Stimulated activated naive CD8-positive, alpha-beta T cell treated with anti-CD3 and anti-CD28 coated beads, Interleukin-15, Interleukin-2, amounts not matched to agents 100 U/mL and 50 U/mL, for 24 hours (primary cell): ENCODE data around the gene MAP3K7.
A peak's percentile ranks its signal among the peaks of the same experiment; 100 is the strongest.

Source experiments
- ATAC-seq: fragments of 150-1000 bp; cut with Tn5 transposase; one replicate; pipeline ENCODE4 v1.10.0; 2021
- DNase-seq: peaks from one replicate; pipeline ENCODE4 v3.0.0; 2021

Gene MAP3K7

GRCh38 chr6:90586836-90587638, at the start of gene MAP3K7:
MAP3K7 (minus strand) TSS chr6:90587072; CDS start chr6:90586883, 189 bp downstream.
- DNase-seq = peak; percentile 94
- ATAC-seq = peak; percentile 87

DNA sequence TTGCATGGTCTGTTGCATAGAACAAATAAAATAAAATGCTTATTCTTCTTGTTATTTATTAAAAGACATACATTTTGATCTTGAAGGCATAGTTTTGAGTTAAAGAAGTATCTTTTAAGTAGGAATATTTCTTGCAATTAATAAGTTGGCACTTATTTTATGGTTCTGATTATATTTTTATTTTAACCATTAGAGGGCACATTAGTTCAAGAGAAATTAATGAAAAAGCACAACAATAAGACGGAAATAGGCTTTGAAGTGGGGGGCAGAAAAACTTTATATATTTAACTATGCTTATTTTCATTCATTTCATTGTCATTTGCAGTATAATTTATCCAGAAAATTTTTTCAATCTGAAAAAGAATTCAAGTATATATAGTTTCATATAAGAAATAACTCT, 44.2 kb upstream of the MAP3K7 start:
- ATAC-seq (no peak), DNase-seq (no peak)

GRCh38 chr6:90621581-90621980, 34.7 kb upstream of the MAP3K7 start:
- DNase-seq (no peak), ATAC-seq (no peak)

- ATAC-seq = no peak
Measured at GRCh38 chr6:90619221-90619620, 32.3 kb upstream of the MAP3K7 start.

GRCh38 chr6:90612313-90612680, 25.4 kb upstream of the MAP3K7 start:
- DNase-seq (no peak), ATAC-seq (no peak)

More at GRCh38 chr6:90619221-90619620, 32.3 kb upstream of the MAP3K7 start:
- DNase-seq = no peak

DNA sequence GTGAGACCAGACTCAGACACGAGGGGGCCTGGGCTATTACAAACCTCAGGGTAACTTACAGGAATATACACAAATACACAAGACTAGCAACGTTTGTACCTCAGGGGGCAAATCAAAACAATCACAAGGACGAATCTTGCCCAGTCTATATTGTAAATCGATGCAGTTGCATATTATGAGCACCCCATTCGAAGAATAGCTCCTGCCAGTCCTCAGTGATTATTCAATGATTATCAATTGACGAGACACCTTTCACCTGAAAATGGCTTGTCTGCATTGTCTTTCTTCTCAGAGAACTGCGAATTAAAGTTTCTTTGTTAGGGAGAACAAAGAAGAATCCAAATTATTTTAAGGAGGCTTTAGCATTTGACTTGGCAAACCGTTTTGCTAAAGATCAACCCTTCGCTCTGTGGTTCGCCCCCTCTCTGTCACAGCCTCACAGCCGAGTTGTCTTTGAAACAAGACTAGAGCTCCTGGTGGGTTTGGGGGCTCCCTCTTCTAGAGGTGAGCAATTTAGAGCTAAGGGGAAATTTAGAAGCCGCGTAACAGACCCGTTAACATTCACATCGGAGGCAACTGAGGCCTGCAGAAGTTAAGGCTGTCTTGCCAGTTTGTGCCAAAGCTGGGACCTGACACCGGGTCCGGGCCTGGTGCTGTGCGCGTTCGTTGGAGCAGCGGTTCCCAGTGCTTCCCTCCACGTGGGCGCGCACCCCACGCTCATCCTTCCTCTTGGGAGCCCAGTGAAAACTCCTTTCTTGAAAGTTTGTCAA, 24.9 kb upstream of the MAP3K7 start:
- no peak for ATAC-seq
- DNase-seq = no peak

DNA sequence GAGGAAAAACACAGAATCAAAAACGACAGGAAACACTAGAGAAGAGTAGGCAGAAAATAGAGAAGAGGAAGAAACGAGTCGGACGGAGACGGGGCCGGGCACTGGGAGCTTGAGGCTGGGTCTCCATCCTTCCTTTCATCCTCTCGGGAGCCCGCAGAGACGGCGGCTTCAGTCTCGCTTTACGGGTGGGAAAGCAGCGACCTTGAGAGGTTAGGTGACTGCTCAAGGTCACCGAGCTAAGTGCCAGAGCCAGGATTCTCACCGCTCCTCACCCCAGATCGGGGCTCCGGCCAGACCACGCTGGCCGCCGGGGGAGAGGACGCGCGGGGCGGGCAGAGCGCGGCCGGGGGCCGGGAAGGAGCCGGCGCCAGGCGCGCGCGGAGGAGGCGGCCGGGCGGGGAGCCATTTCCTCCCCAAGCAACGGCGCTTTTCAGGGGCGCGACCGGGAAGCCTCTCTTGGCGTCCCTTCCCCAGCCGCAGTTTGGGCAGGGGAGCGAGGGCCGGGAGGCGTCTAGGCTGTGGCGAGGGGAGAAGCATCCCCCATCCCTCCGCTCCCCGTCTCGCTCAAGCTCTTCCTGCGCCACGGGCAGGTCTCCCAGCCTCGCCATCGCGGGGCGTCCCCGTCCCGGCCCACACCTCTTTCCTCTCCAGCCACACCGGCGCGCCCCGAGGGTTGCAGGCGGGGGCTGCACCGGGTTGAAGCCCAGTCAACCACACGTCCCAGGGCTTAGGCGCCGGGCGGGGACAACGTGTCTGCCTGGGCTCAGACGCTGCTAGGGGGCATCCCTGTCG, 24.1 kb upstream of the MAP3K7 start:
- ATAC-seq = peak; percentile 90
- peak; percentile 68 for DNase-seq

DNA sequence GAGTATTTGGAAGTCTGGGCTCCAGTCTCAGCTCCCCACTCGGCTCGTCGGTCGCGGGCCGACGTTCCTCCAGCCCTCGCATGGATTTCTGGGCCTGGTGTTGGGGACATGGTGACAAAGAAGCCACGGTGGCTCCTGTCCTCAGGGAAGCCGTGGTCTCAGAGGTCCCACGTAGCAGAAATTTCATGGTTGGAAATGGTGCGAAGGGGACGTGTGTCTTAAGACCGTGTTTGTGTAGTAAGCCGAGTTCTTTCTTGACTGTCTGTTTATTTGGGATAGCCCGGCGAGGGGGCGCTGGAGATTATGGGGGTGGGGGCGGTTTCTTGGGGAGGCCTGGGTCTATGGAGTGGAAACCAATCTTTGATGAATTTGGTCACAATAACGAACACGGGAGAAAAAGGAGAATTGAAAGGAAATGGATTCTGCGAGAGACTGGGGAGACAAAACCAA, 23.5 kb upstream of the MAP3K7 start:
- no peak for DNase-seq
- no peak for ATAC-seq

DNA sequence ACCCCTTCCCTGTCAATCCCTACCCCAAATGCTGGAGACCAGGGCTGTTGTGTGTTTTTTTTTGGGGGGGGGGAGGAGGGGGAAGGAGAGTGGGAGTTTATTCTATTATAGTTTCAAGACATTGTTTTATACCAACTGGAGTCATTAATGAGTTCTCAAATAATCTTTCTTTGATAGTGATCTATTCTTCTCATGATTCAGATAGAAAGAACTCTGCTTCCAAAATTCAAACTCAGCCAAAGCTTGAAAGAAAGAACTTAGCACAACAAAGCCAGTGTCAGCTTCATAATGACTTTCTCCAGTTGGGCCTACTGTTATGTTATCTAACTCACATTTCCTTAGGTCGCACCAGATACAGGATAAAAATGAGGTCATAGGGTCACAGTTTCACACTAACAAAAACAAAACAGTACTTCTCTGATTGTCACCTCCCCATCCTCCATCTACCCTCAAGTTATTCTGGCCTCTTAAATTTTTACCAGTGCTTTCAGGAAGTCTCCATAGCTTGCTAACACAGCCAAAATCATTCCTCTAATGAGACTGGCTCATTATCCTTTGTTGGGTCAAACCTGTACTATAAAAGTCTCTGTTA, 19.0 kb upstream of the MAP3K7 start:
- no peak for ATAC-seq
- DNase-seq = no peak

DNA sequence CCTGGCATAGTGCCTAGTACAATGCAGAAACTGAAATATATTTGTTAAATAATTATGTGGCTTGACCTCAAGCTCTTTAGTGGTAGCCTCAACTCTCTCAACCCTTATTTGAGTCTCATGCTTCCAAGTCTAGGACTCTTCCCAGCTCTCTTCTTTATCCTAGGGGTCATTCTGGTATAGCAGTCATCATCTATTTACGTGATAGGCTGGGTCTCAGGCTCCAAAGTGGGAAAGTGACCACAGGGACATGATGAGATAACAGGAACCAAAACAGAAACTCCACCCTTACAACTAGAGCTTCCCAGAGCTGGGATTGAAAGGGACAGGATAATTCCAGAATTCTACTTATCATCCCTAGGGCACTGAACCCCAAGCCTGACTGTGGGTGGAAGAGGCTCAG, 17.7 kb upstream of the MAP3K7 start:
- ATAC-seq = no peak
- DNase-seq = no peak

DNA sequence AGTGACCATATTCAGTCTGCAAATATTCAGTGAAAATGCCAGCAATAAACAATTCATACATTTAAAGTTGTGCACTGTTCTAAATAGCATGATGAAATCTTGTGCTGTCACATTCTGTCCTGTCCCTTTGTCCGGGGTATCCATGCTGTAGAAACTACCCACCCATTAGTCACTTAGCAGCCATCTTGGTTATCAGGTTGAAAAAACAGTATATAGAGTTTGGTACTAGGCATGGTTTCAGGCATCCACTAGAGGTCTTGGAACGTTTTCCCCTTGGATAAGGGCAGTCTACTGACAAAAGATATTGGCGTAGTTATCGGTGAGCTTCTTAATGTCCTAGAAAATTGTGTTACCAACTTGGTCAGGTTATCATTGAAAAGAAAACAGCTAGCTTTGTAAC, 12.3 kb upstream of the MAP3K7 start:
- no peak for ATAC-seq

GRCh38 chr6:90598192-90598951, 11.5 kb upstream of the MAP3K7 start:
- ATAC-seq = no peak
- no peak for DNase-seq

More for the DNA sequence above, 12.3 kb upstream of the MAP3K7 start:
- no peak for DNase-seq

GRCh38 chr6:90596967-90597539, 10.2 kb upstream of the MAP3K7 start:
- no peak for ATAC-seq

GRCh38 chr6:90595854-90596253, 9.0 kb upstream of the MAP3K7 start:
- no peak for DNase-seq
- ATAC-seq = no peak

More at GRCh38 chr6:90596967-90597539, 10.2 kb upstream of the MAP3K7 start:
- DNase-seq = no peak

DNA sequence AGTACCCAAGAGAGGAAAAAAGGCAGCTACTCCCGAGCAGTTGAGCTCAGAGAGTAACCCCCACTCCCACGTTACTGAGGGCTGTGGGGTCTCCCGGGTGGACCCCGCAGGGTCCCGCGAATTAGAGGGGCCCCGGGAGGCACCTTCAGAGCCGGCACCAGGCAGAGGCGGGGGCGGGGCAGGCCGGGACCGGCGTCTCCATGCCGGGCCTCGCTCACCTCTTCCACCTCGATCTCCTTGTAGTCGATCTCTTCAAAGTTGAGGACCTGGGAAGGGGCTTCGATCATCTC, 381 bp downstream of the MAP3K7 start:
- ATAC-seq = peak; percentile 29
- peak; percentile 51 for DNase-seq

DNA sequence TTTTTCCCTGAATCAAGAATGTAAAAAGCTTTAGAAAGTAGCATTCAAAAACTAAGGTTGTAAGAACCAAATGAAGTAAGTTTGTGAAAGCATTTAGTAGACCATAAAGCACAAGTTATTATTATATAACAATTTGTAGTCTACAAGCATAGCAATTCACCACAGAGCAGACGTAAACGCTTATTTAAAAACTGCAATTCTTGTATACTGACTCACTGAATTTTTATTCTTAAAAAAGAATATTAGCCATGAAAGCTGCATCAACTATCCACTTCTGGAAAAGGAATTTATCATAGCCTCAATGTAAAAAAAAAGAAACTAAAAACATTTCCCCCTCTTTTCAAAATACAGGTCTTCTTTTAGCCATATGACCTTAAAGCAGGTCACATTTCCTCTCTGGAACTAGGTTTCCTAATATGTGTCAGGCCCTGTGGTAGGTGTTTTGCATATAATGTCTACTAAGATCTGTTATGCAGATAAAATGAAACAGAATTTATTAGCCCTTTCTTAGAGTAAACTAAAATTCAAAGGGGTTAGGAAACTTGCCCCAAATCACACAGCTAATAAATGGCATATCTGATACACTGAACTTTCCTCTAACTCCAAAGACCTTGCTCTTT, 2.1 kb downstream of the MAP3K7 start:
- DNase-seq (no peak), ATAC-seq (no peak)

DNA sequence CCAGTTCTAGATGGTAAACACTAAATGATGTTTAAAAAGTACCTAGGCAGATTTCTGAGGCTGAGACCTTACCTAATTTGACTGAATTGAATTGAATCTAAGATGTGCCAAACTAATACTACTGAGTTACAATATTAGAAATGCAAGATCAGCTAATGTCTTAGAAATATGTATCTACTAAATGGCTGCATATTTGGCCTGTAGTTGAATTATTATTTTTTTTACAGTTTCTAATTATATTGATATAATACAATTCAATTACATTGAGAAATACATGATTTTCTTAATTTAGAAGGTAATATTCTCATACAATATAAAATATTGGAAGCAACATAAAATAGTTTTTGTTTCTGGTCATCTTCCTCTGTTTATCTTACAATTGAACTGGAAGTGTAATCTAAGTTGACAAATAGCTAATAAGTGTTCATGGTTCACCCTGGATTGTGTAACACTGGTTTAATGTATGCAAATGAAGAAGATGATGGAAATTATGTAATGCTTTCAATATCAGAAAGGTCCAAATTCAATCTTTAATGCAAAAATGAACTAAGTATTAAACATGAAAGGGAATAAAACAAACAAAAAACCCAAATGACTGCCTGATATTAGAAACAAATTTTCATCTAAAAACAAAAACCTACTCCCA, 2.9 kb downstream of the MAP3K7 start:
- ATAC-seq = no peak
- DNase-seq = no peak

DNA sequence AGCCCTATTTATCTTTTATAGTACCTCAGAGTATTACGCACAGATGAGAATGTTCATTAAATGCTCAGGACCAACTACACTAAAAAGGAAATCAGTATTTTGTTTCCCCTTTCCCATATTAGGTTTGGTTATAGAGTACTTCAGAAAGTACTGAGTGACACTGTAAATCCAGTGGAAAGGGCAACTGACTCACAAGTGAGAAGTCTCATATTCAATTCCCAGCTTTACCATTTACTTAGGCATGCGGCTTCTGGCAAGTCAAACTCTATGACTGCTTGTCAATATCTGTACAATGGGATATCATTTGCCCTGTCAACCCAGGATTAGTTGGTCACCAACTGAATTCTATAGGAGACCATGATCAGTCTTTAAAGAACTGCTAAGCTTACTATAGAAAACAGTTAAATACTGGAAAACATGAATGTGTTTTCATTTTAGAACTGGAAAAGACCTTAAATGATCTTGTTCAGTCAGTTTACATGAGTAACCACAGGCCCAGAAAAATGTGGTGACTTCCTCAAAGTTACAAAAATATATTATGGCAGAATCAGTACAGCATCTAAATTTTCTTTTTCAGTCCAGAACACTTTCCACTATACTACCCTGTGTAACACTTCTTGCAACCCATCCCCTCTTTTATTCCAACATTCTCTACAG, 3.6 kb downstream of the MAP3K7 start:
- peak; percentile 58 for ATAC-seq
- DNase-seq = no peak

DNA sequence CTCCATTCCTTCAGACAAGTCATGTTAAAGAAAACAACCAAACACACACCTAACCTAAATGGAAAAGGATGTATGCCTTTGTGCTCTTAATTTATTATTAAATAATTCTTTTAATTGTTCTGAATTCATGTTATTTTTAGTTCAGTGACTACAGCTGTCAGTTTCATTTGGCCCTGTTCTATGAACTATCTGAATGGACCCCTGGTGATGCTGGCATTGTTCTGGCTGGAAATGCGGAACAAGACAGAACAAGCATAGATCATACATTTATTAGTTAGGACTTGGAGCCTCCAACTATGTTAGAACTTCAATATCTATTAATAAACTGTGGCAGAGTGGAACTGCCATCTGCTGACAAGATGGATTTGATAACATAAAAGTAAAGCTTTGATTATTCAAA, 5.7 kb downstream of the MAP3K7 start:
- DNase-seq (no peak), ATAC-seq (no peak)
